Right ventricle myocardium inferior (tissue), 1 donor: ENCODE data around the gene ZNF778. TPM values are rescaled to one million over a fixed set of nuclear protein-coding genes. Genes with fewer than 3 reads are reported as not detected.
"Not testable (repeated sequence)": the region's sequence is repeated elsewhere in the genome, so short reads cannot be mapped to it uniquely, and the experiment has no call there.

Experiments
- ATAC-seq: fragments of 200-7000 bp; cut with Tn5 transposase; one replicate; pipeline ENCODE4 v1.9.1; 2020; ENCODE audit warnings: mild to moderate bottlenecking, moderate library complexity
- DNase-seq: peaks from one replicate; pipeline ENCODE4 v3.0.0; 2021; ENCODE audit errors: missing footprints
- intact Hi-C: fragments of 100-400 bp; cut with DNase I; formaldehyde crosslinking; loops from one replicate; pipeline ENCODE4 v1.11.0; 2022
- total RNA-seq: library from RNA; stranded (reverse); fragmentation: NEBNext Ultra II Directional; extraction: Animal tissue kit (Norgen Biotek cat#: 25700); gene quantifications from one replicate; pipeline ENCODE4 v1.2.1, GENCODE V29; 2021
- donor health status: DM: no; HTN: yes; CAD: no; lungs with severe emphysema.

ZNF778 gene
- total RNA-seq, 1 donor from 2014 or later, result 6.9 TPM

- DNase-seq, result peak; percentile 66
- intact Hi-C loops, result no loop called here
- ATAC-seq, result no peak
Measured at GRCh38 chr16:89191033-89191900, 26.2 kb upstream of the ZNF778 start.

GRCh38 chr16:89191901-89192185 lies 25.7 kb upstream of the ZNF778 start:
- ATAC-seq, result no peak

GRCh38 chr16:89192186-89192955 lies 25.1 kb upstream of the ZNF778 start:
- intact Hi-C loops, result not testable (repeated sequence)
- DNase-seq (peak; percentile 65), ATAC-seq (peak; percentile 43)

More at GRCh38 chr16:89191901-89192185, 25.7 kb upstream of the ZNF778 start:
- no peak for DNase-seq
- intact Hi-C loops, result no loop called here

- intact Hi-C loops, result no loop called here
- DNase-seq (peak; percentile 76), ATAC-seq (peak; percentile 32)
Measured at GRCh38 chr16:89192956-89193575, 24.4 kb upstream of the ZNF778 start.

GRCh38 chr16:89193576-89194293 lies 23.8 kb upstream of the ZNF778 start:
- ATAC-seq, result no peak
- peak; percentile 53 for DNase-seq
- intact Hi-C loops, result no loop called here

GRCh38 chr16:89194340-89195311 lies 22.9 kb upstream of the ZNF778 start:
- intact Hi-C loops, result no loop called here
- no peak for ATAC-seq
- DNase-seq, result peak; percentile 55

GRCh38 chr16:89195521-89196171 lies 21.9 kb upstream of the ZNF778 start:
- intact Hi-C loops, result no loop called here
- ATAC-seq (no peak), DNase-seq (no peak)

- DNase-seq (peak; percentile 53), ATAC-seq (no peak)
- intact Hi-C loops, result no loop called here
Measured at GRCh38 chr16:89197033-89197632, 20.4 kb upstream of the ZNF778 start.

- ATAC-seq, result no peak
- peak; percentile 59 for DNase-seq
- intact Hi-C loops, result no loop called here
Measured at GRCh38 chr16:89197633-89198416, 19.7 kb upstream of the ZNF778 start.

GRCh38 chr16:89198417-89199240 lies 18.9 kb upstream of the ZNF778 start:
- no peak for ATAC-seq
- DNase-seq, result peak; percentile 53
- intact Hi-C loops, result no loop called here

- intact Hi-C loops, result no loop called here
- ATAC-seq (no peak), DNase-seq (peak; percentile 32)
Measured at GRCh38 chr16:89199241-89200123, 18.0 kb upstream of the ZNF778 start.

- ATAC-seq, result no peak
- intact Hi-C loops, result no loop called here
- peak; percentile 41 for DNase-seq
Measured at GRCh38 chr16:89200124-89200849, 17.2 kb upstream of the ZNF778 start, which contains the start of gene SLC22A31. Gene SLC22A31 (minus strand): TSS chr16:89200537. CDS start chr16:89200501, 36 bp downstream.

- peak; percentile 46 for DNase-seq
- intact Hi-C loops, result no loop called here
- ATAC-seq, result no peak
Measured at GRCh38 chr16:89200850-89201411, 16.6 kb upstream of the ZNF778 start.
